8988T (cell line): ENCODE data around the gene C9.
"Not testable (repeated sequence)": the region's sequence is repeated elsewhere in the genome, so short reads cannot be mapped to it uniquely, and the experiment has no call there.

ENCODE experiments used
- DNase-seq: peaks from one replicate; pipeline ENCODE4 v3.0.0; 2011

The C9 gene

GRCh38 chr5:39255406-39255805 lies 108.9 kb downstream of the C9 start:
- DNase-seq = no peak

- no peak for DNase-seq
These were observed 109.6 kb downstream of the C9 start for GRCh38 chr5:39254671-39255070.

- no peak for DNase-seq
These were observed 111.1 kb downstream of the C9 start for GRCh38 chr5:39253196-39253595.

GRCh38 chr5:39249564-39250274 lies 114.6 kb downstream of the C9 start:
- DNase-seq = no peak

- no peak for DNase-seq
These were observed 115.2 kb downstream of the C9 start for GRCh38 chr5:39249069-39249468.

- DNase-seq = no peak
These were observed 123.5 kb downstream of the C9 start for GRCh38 chr5:39240750-39241149.

- no peak for DNase-seq
These were observed 125.8 kb downstream of the C9 start for GRCh38 chr5:39238366-39239105.

- DNase-seq = no peak
These were observed 127.6 kb downstream of the C9 start for GRCh38 chr5:39236718-39237117.

GRCh38 chr5:39235648-39236047 lies 128.6 kb downstream of the C9 start:
- no peak for DNase-seq

- DNase-seq = not testable (repeated sequence)
These were observed 129.8 kb downstream of the C9 start for GRCh38 chr5:39234494-39234893.
